H1 (cell line): ENCODE data around the gene BRI3BP. TPM values are rescaled to one million over a fixed set of nuclear protein-coding genes. Genes with fewer than 3 reads are reported as not detected.

Experiments used
- CTCF ChIA-PET: fragments of 300-600 bp; sonication (Branson Sonifier 250); formaldehyde crosslinking; loops from one replicate; lab custom pipeline; 2021; ENCODE audit not compliant: partially characterized antibody; lab: Charles Lee
- POLR2A ChIA-PET: fragments of 300-600 bp; sonication (Branson Sonifier 250); formaldehyde crosslinking; loops from one replicate; lab custom pipeline; 2021; ENCODE audit warnings: inconsistent platforms; ENCODE audit not compliant: partially characterized antibody; lab: Charles Lee
- DNase-seq, 2 experiments: peaks; one replicate each; pipeline versions ENCODE4 v3.0.0 to v3.0.0-alpha.2; 2010 to 2022; ENCODE audit warnings: low spot score in 2 of 2, low read depth in 1 of 2, mixed read lengths in 1 of 2
- FAIRE-seq: peaks from 2 replicates; lab custom pipeline; 2011; peaks lifted over from hg19 to GRCh38; lab: Jason Lieb, UNC
- H2AFZ ChIP-seq: 2 replicates; pipeline ENCODE4 v1.8.1; 2012; ENCODE audit warnings: low read length, inconsistent platforms
- H2AK5ac ChIP-seq: 2 replicates; pipeline ENCODE4 v1.6.1; 2013; ENCODE audit warnings: low read depth, low read length
- H2BK120ac ChIP-seq: replicated peaks from 2 replicates; pipeline ENCODE3; 2013; ENCODE audit warnings: low read depth, low read length, inconsistent platforms
- H2BK12ac ChIP-seq: 2 replicates; pipeline ENCODE4 v1.6.1; 2013; ENCODE audit warnings: low read depth, low read length
- H2BK15ac ChIP-seq: 2 replicates; pipeline ENCODE4 v1.6.1; 2013; ENCODE audit warnings: low read length
- H2BK20ac ChIP-seq: 2 replicates; pipeline ENCODE4 v1.6.1; 2013; ENCODE audit warnings: low read length
- H2BK5ac ChIP-seq: 2 replicates; pipeline ENCODE4 v1.6.1; 2013; ENCODE audit warnings: low read depth, low read length
- H3K14ac ChIP-seq: 2 replicates; pipeline ENCODE4 v1.6.1; 2013; ENCODE audit warnings: inconsistent platforms; ENCODE audit not compliant: insufficient read length
- H3K18ac ChIP-seq: 2 replicates; pipeline ENCODE4 v1.6.1; 2013; ENCODE audit warnings: low read length; ENCODE audit errors: extremely low read depth
- H3K23ac ChIP-seq: 2 replicates; pipeline ENCODE4 v1.6.1; 2013; ENCODE audit warnings: inconsistent platforms; ENCODE audit not compliant: insufficient read length
- H3K23me2 ChIP-seq: 2 replicates; pipeline ENCODE4 v1.6.1; 2013; ENCODE audit warnings: low read depth, low read length
- H3K27ac ChIP-seq: 2 replicates; pipeline ENCODE4 v1.6.1; 2011; ENCODE audit warnings: low read depth, low read length, inconsistent platforms
- H3K27me3 ChIP-seq, 4 experiments: replicated peaks in 1 of 4; 1 replicate in 1 of 4; 2 replicates in 3 of 4; pipeline versions ENCODE4 v1.6.1 to v1.8.1; 2011 to 2013; ENCODE audit warnings: low read length in 3 of 4, mild to moderate bottlenecking in 3 of 4, inconsistent platforms in 2 of 4, mixed read lengths in 2 of 4, moderate library complexity in 1 of 4; ENCODE audit not compliant: control insufficient read depth in 3 of 4, insufficient read depth in 3 of 4; ENCODE audit errors: extremely low read depth in 1 of 4
- H3K36me3 ChIP-seq, 4 experiments: 2 replicates each; pipeline versions ENCODE4 v1.6.1 to v1.8.1; 2011 to 2013; ENCODE audit warnings: mild to moderate bottlenecking in 4 of 4, low read length in 3 of 4, moderate library complexity in 2 of 4, control low read depth in 1 of 4, inconsistent platforms in 1 of 4; ENCODE audit not compliant: insufficient read depth in 4 of 4, control insufficient read depth in 2 of 4
- H3K4ac ChIP-seq: replicated peaks from 2 replicates; pipeline ENCODE3; 2013; ENCODE audit warnings: low read length, low read depth, mixed read lengths, inconsistent platforms; ENCODE audit not compliant: insufficient read length
- H3K4me1 ChIP-seq, 4 experiments: replicated peaks in 1 of 4; 1 replicate in 1 of 4; 2 replicates in 3 of 4; pipeline versions ENCODE4 v1.6.1 to v1.8.1; 2011 to 2013; ENCODE audit warnings: low read length in 3 of 4, inconsistent platforms in 2 of 4, mixed read lengths in 1 of 4; ENCODE audit not compliant: insufficient read depth in 4 of 4, control insufficient read depth in 3 of 4
- H3K4me2 ChIP-seq, 2 experiments: 2 replicates each; pipeline versions ENCODE4 v1.6.1 to v1.8.1; 2011 to 2013; ENCODE audit warnings: low read depth in 2 of 2, low read length in 2 of 2, control low read depth in 1 of 2, inconsistent platforms in 1 of 2, mild to moderate bottlenecking in 1 of 2; ENCODE audit not compliant: insufficient read depth in 1 of 2
- H3K4me3 ChIP-seq, 4 experiments: fragments of 200-600, 300-600 bp in 1 of 4; sonication (generic), shearing (Covaris generic), sonication (Bioruptor Twin) in 1 of 4; 2 replicates each; pipeline versions ENCODE4 v1.5.1 to v1.8.1; 2011 to 2016; ENCODE audit warnings: low read length in 4 of 4, low read depth in 3 of 4, control low read depth in 2 of 4, inconsistent platforms in 2 of 4, mild to moderate bottlenecking in 2 of 4, mixed read lengths in 1 of 4, moderate library complexity in 1 of 4; ENCODE audit not compliant: insufficient read depth in 2 of 4; ENCODE audit errors: extremely low read depth in 1 of 4
- H3K56ac ChIP-seq: replicated peaks from 2 replicates; pipeline ENCODE3; 2013; ENCODE audit warnings: low read depth, mild to moderate bottlenecking, mixed read lengths, low read length, inconsistent platforms; ENCODE audit not compliant: insufficient read length
- H3K79me1 ChIP-seq: 2 replicates; pipeline ENCODE4 v1.6.1; 2013; ENCODE audit warnings: low read depth, low read length, control low read depth
- H3K79me2 ChIP-seq, 2 experiments: 2 replicates each; pipeline versions ENCODE4 v1.6.1 to v1.8.1; 2012 to 2013; ENCODE audit warnings: low read length in 2 of 2, mild to moderate bottlenecking in 2 of 2, inconsistent platforms in 1 of 2; ENCODE audit not compliant: insufficient read depth in 2 of 2, control insufficient read depth in 1 of 2
- H3K9ac ChIP-seq, 4 experiments: replicated peaks in 1 of 4; 1 replicate in 1 of 4; 2 replicates in 3 of 4; pipeline versions ENCODE4 v1.6.1 to v1.8.1; 2011 to 2013; ENCODE audit warnings: low read depth in 3 of 4, low read length in 3 of 4, control low read depth in 2 of 4, mild to moderate bottlenecking in 2 of 4, moderate library complexity in 2 of 4, inconsistent platforms in 1 of 4; ENCODE audit errors: extremely low read depth in 1 of 4
- H3K9me3 ChIP-seq, 2 experiments: 2 replicates each; pipeline versions ENCODE4 v1.6.1 to v1.8.1; 2012 to 2013; ENCODE audit warnings: mild to moderate bottlenecking in 2 of 2, moderate library complexity in 2 of 2, control low read depth in 1 of 2, inconsistent platforms in 1 of 2, low read depth in 1 of 2, low read length in 1 of 2, mixed read lengths in 1 of 2; ENCODE audit not compliant: insufficient read depth in 2 of 2
- H4K20me1 ChIP-seq, 2 experiments: replicated peaks in 1 of 2; 2 replicates each; pipeline versions ENCODE3 to v1.8.1; 2011 to 2013; ENCODE audit warnings: inconsistent platforms in 2 of 2, low read length in 2 of 2, mild to moderate bottlenecking in 1 of 2; ENCODE audit not compliant: insufficient read depth in 2 of 2, control insufficient read depth in 1 of 2
- H4K5ac ChIP-seq: 2 replicates; pipeline ENCODE4 v1.6.1; 2013; ENCODE audit warnings: low read length, low read depth, mixed read lengths, inconsistent platforms; ENCODE audit not compliant: insufficient read length
- H4K8ac ChIP-seq: 2 replicates; pipeline ENCODE4 v1.8.0; 2013; ENCODE audit warnings: mild to moderate bottlenecking, moderate library complexity, low read length, inconsistent platforms; ENCODE audit not compliant: insufficient read depth; ENCODE audit errors: extremely low read depth
- H4K91ac ChIP-seq: replicated peaks from 2 replicates; pipeline ENCODE3; 2013; ENCODE audit warnings: low read length, mixed read lengths, inconsistent platforms; ENCODE audit not compliant: insufficient read length
- BCL11A ChIP-seq, 2 experiments: IDR thresholded peaks; one replicate each; pipeline ENCODE4 v1.6.1; 2011; ENCODE audit warnings: low read depth in 2 of 2, low read length in 2 of 2, mild to moderate bottlenecking in 2 of 2
- CBX5 ChIP-seq: fragments of 300-800, 300-1000 bp; sonication (generic); IDR thresholded peaks from 2 replicates; pipeline ENCODE4 v1.7.1; 2016; ENCODE audit warnings: antibody characterized with exemption, low read length, low read depth
- CBX8 ChIP-seq: fragments of 300-800, 300-1000 bp; sonication (generic); IDR thresholded peaks from 2 replicates; pipeline ENCODE4 v1.7.1; 2016; ENCODE audit warnings: low read depth, low read length, borderline replicate concordance
- GABPA ChIP-seq: IDR thresholded peaks from 2 replicates; pipeline ENCODE4 v1.6.1; 2011; ENCODE audit warnings: mild to moderate bottlenecking, low read length, moderate library complexity, borderline replicate concordance; ENCODE audit not compliant: insufficient read depth
- GTF2F1 ChIP-seq: IDR thresholded peaks from 2 replicates; pipeline ENCODE4 v1.6.1; 2012; ENCODE audit warnings: low read depth, low read length, improper control_type of control experiment, borderline replicate concordance
- POLR2A ChIP-seq, 2 experiments: IDR thresholded peaks; 1 replicate in 1 of 2; 2 replicates in 1 of 2; pipeline ENCODE4 v1.6.1; 2011; ENCODE audit warnings: low read depth in 2 of 2, low read length in 2 of 2, mild to moderate bottlenecking in 2 of 2; ENCODE audit errors: control extremely low read depth in 1 of 2
- POU5F1 ChIP-seq: IDR thresholded peaks from 2 replicates; pipeline ENCODE4 v1.6.1; 2011; ENCODE audit warnings: low read depth, mild to moderate bottlenecking, low read length, moderate library complexity
- RNF2 ChIP-seq: fragments of 200-900, 300-1000 bp; sonication (generic); IDR thresholded peaks from 2 replicates; pipeline ENCODE4 v1.7.1; 2016; ENCODE audit warnings: borderline replicate concordance, low read depth, mild to moderate bottlenecking, antibody characterized with exemption, low read length; ENCODE audit not compliant: poor library complexity, severe bottlenecking; ENCODE audit errors: missing control alignments
- SIRT6 ChIP-seq: IDR thresholded peaks from one replicate; pipeline ENCODE4 v1.7.1; 2012; ENCODE audit warnings: low read length, inconsistent platforms
- SP1 ChIP-seq: IDR thresholded peaks from 2 replicates; pipeline ENCODE4 v1.6.1; 2011; ENCODE audit warnings: low read depth, low read length
- whole genome bisulfite sequencing, 2 experiments: shearing (Covaris generic) in 1 of 2; methylation state at CpG; one replicate each; pipeline versions ENCODE4 v1.1.6 to v1.1.7; 2013 to 2015; ENCODE audit warnings: low lambda C conversion rate in 2 of 2, mixed read lengths in 2 of 2, inconsistent platforms in 1 of 2, low coverage in 1 of 2, missing lambda C conversion rate in 1 of 2; ENCODE audit not compliant: insufficient replicate concordance in 2 of 2, insufficient coverage in 1 of 2, insufficient read length in 1 of 2; ENCODE audit errors: extremely low coverage in 1 of 2, missing lambda C conversion rate in 1 of 2; 5-methylcytosine and 5-hydroxymethylcytosine counted together
- polyA plus RNA-seq, 7 experiments: library from polyadenylated mRNA; depleted of rRNA in 3 of 7; stranded (reverse) in 5 of 7; unstranded in 2 of 7; fragments of >200 nt in 5 of 7; fragments of 200-250 nt in 2 of 7; gene quantifications; 1 replicate in 5 of 7; 2 replicates in 1 of 7; 4 replicates in 1 of 7; pipeline versions ENCODE4 v1.2.1 to v1.2.3, GENCODE V29; 2011 to 2013; ENCODE audit warnings: missing spikeins in 2 of 7, mixed read lengths in 2 of 7
- total RNA-seq: library from RNA; stranded (reverse); fragmentation: NEBNext Ultra II Directional; extraction: Animal tissue kit (Norgen Biotek cat#: 25700); gene quantifications from 2 replicates; pipeline ENCODE4 v1.2.1, GENCODE V29; 2021
- TF ChIP-seq, protein P1 (sequence below): IDR thresholded peaks from 2 replicates; pipeline ENCODE4 v1.6.1; 2012; ENCODE audit warnings: inconsistent platforms

BRI3BP gene
- total and polyA plus RNA-seq, 2 of the 8 experiments (the other 6 are each of a cell fraction or from before 2014, with no cell fraction given) = 5.4 to 14.2 TPM

DNA sequence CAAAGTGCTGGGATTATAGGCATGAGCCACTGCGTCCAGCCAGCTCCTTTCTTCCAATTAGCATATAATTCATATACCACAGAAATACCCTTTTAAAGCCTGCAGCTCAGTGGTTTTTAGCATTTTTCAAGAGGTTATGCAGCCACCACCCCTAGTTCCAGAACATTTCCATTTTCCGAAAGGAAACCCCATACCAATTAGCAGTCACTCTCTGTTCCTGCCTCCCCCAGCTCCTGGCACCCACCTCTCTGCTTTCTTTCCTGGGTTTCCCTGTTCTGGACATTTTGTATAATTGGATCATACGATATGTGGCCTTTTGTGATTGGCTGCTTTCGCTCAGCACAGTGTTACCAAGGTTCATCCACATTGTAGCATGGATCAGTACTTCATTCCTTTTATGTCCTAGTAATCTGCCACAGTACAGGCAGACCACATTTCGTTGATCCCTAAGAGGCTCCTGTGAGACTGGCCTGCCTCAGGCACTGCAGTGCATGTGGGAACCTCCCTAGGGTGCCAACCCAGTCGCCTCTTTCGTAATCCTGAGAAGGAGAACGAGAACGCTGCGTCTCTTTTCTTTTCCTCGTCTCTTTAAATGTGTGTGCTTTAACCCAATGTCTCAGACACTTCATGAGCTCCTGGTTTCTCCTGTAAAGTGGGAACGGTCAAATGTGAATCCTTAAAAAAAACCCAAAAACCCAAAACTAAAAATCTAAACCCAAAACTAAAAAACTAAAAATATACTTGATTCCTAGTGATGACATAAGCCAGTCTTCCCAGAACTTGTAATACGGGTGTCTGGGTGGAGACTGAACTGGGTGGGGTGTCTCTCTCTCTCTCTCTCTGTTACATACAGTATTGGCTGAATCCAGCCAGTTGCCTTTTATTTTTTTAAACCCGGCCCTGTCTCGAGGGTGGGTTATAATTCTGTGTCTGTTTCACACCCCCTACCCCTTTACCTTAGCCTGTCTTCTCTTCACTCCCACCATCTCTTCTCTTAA, 86.5 kb downstream of the BRI3BP start:
- peaks cover 0 to 10% of the 10 kb centered on the region in 2 experiments for H4K20me1 ChIP-seq
- H3K56ac ChIP-seq = no peak overlapping the region
- ChIA-PET POLR2A (interaction anchor here (1.2 kb wide), 1 partner anchor 29 kb away, joined by 3 read pairs; no protein-coding TSS in a partner anchor), CTCF (interaction anchor here (3.1 kb wide), 1 partner anchor 10 kb away, joined by 12 read pairs; no protein-coding TSS in a partner anchor)
- H2BK20ac ChIP-seq = no peak overlapping the region
- no peak overlapping the region for H4K5ac ChIP-seq
- no peak overlapping the region for H3K27ac ChIP-seq
- no peak overlapping the region for H4K8ac ChIP-seq
- no peak overlapping the region for H2BK120ac ChIP-seq
- no peak overlapping the region for H3K4ac ChIP-seq
- H3K4me2 ChIP-seq = no peak overlapping the region
- H3K23ac ChIP-seq = no peak overlapping the region
- no peak overlapping the region for H4K91ac ChIP-seq
- H3K4me1 ChIP-seq = no peaks in the 10 kb centered on the region
- H2BK5ac ChIP-seq = no peak overlapping the region
- 90% methylated on average over 15 of the region's 15 CpGs; no CpG with 5 or more reads in 1 of the 2 experiments for WGBS, 2 experiments
- H2BK15ac ChIP-seq = no peak overlapping the region
- H3K4me3 ChIP-seq = no peak overlapping the region
- no peak for DNase-seq
- no peaks in the 10 kb centered on the region for H3K9me3 ChIP-seq
- H2BK12ac ChIP-seq = no peak overlapping the region
- no peaks in the 10 kb centered on the region; the same call in 1 of the 2 replicates for H3K23me2 ChIP-seq
- H3K79me1 ChIP-seq = peaks cover 3% of the 10 kb centered on the region; the same call in 1 of the 2 replicates
- peaks cover 11 to 39% (median 27%) of the 10 kb centered on the region in 4 experiments for H3K36me3 ChIP-seq
- H3K18ac ChIP-seq = no peak overlapping the region
- no peak overlapping the region for H3K9ac ChIP-seq
- no peak overlapping the region for H2AFZ ChIP-seq
- H3K14ac ChIP-seq = no peak overlapping the region
- no peaks in the 10 kb centered on the region for H3K79me2 ChIP-seq
- H2AK5ac ChIP-seq = no peak overlapping the region
- no peaks in the 10 kb centered on the region for H3K27me3 ChIP-seq
- FAIRE-seq = no peak
- TF ChIP-seq GTF2F1 = no peak
- TF ChIP-seq CBX8 = no peak
- no peak for TF ChIP-seq SIRT6
- TF ChIP-seq, protein P1, sequence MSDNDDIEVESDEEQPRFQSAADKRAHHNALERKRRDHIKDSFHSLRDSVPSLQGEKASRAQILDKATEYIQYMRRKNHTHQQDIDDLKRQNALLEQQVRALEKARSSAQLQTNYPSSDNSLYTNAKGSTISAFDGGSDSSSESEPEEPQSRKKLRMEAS = no peak
- no peak for TF ChIP-seq RNF2
- no peak for TF ChIP-seq POU5F1
- TF ChIP-seq CBX5 = no peak
- TF ChIP-seq POLR2A (IDR thresholded peaks at IDR 0.05; ENCODE audit: control extremely low read depth in 1 of 2, low read depth in 2 of 2, low read length in 2 of 2) = no peak
- no peak for TF ChIP-seq SP1
- no peak for TF ChIP-seq BCL11A (IDR thresholded peaks at IDR 0.05; ENCODE audit: low read depth in 2 of 2, low read length in 2 of 2)
- TF ChIP-seq GABPA = no peak
